Spleen (tissue), 7 donors: ENCODE data around the gene FRAS1.

Source experiments
- POLR2A ChIP-seq, 3 donors: fragments of 450-650 bp; IDR thresholded peaks; one replicate each; pipeline ENCODE4 v1.5.1; 2017; ENCODE audit warnings: antibody characterized with exemption in 3 of 3, mild to moderate bottlenecking in 1 of 3
- POLR2AphosphoS5 ChIP-seq, 3 donors: sonication (generic); formaldehyde crosslinking; IDR thresholded peaks; one replicate each; pipeline ENCODE4 v1.5.1; 2017; ENCODE audit warnings: antibody characterized with exemption in 3 of 3
- TF ChIP-seq, protein P1 (sequence below), 11 experiments: fragments of 200-600 bp in 7 of 11; fragments of 450-650 bp in 4 of 11; sonication (generic) in 4 of 11; IDR thresholded peaks in 8 of 11; conservative IDR thresholded peaks in 3 of 11; 1 replicate in 7 of 11; 2 replicates in 4 of 11; pipeline versions ENCODE4 v1.4.0 to v1.8.0; 2016 to 2021; ENCODE audit warnings: antibody characterized with exemption in 11 of 11, inconsistent platforms in 4 of 11, mild to moderate bottlenecking in 1 of 11
- donor health status: DM: no; HTN: no; CAD: no; lungs with moderate emphysema.
- donor health status: DM: no; HTN: no; CAD: no.
- donor health status: DM: no; HTN: no; CAD: no.

DNA sequence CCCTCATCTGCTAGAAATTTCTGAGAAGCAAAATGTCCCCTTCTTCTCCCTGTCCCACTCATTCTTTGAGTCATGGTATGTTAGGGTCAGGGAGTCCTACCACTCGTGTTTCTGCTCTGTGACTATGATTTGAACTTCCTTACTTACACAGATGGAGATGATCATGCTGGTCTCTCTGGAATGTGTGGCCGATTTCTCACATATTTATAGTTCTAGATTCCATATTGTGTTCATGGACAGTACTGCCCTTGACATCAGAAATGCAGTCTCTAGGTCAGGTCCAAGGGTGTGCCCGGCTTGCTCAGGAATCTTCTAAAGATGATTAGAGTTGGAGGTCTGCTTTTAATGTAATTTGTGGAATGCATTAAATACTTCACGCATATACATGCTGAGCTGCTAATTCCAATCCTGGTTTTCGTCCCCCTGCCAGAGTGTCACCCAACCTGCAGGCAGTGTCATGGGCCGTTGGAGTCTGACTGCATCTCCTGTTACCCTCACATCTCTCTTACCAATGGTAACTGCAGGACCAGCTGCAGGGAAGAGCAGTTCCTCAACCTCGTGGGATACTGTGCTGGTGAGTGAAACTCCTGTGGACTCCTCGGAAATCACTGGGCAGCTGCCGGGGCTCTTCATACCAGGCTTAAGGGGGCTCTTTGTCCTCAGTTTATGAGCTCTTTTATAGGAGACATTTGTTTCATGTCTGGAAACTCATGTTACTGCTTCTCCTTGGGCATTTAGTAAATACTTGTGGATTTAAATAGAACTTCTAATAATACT lies 280.3 kb downstream of the FRAS1 start:
- TF ChIP-seq, protein P1, sequence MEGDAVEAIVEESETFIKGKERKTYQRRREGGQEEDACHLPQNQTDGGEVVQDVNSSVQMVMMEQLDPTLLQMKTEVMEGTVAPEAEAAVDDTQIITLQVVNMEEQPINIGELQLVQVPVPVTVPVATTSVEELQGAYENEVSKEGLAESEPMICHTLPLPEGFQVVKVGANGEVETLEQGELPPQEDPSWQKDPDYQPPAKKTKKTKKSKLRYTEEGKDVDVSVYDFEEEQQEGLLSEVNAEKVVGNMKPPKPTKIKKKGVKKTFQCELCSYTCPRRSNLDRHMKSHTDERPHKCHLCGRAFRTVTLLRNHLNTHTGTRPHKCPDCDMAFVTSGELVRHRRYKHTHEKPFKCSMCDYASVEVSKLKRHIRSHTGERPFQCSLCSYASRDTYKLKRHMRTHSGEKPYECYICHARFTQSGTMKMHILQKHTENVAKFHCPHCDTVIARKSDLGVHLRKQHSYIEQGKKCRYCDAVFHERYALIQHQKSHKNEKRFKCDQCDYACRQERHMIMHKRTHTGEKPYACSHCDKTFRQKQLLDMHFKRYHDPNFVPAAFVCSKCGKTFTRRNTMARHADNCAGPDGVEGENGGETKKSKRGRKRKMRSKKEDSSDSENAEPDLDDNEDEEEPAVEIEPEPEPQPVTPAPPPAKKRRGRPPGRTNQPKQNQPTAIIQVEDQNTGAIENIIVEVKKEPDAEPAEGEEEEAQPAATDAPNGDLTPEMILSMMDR (IDR thresholded peaks at IDR 0.05 in 8 of 11, conservative IDR thresholded peaks at IDR 0.05 in 3 of 11), result no peak
- no peak for TF ChIP-seq POLR2A (IDR thresholded peaks at IDR 0.05)
- TF ChIP-seq POLR2AphosphoS5 (IDR thresholded peaks at IDR 0.05), result no peak
